Cardiac muscle cell (in vitro differentiated cells and primary cell): ENCODE data around the gene LARGE1. TPM values are rescaled to one million over a fixed set of nuclear protein-coding genes. Genes with fewer than 3 reads are reported as not detected.

Experiments
- DNase-seq, 2 donors: peaks; one replicate each; pipeline versions ENCODE4 v3.0.0 to v3.0.0-alpha.2; 2010 to 2017; ENCODE audit warnings: low read depth in 1 of 2, low spot score in 1 of 2
- H3K27ac ChIP-seq: fragments of 200-600 bp; sonication (generic); 2 replicates; pipeline ENCODE4 v1.5.1; 2016
- H3K27me3 ChIP-seq: fragments of 200-600 bp; sonication (generic); 2 replicates; pipeline ENCODE4 v1.6.0; 2016; ENCODE audit warnings: control low read depth
- H3K36me3 ChIP-seq: fragments of 200-600 bp; sonication (generic); 2 replicates; pipeline ENCODE4 v1.5.1; 2016; ENCODE audit warnings: control low read depth
- H3K4me1 ChIP-seq: fragments of 200-600 bp; sonication (generic); 2 replicates; pipeline ENCODE4 v1.8.1; 2017; ENCODE audit warnings: low read depth, mild to moderate bottlenecking, mixed run types
- H3K4me3 ChIP-seq: fragments of 200-600 bp; sonication (generic); 2 replicates; pipeline ENCODE4 v1.5.1; 2016; ENCODE audit warnings: mild to moderate bottlenecking
- H3K9me3 ChIP-seq: fragments of 200-600 bp; sonication (generic); 2 replicates; pipeline ENCODE4 v1.5.1; 2017; ENCODE audit warnings: low read depth, mild to moderate bottlenecking, control low read depth
- polyA plus RNA-seq: library from polyadenylated mRNA; unstranded; fragments of >200 nt; fragmentation: Nextera tagmentation; extraction: Ambion mirVana; gene quantifications from 2 replicates; pipeline ENCODE4 v1.2.1, GENCODE V29; 2016
- total RNA-seq: library from RNA; depleted of rRNA; stranded (reverse); fragments of >200 nt; gene quantifications from 2 replicates; pipeline ENCODE4 v1.2.3, GENCODE V29; 2016
- TF ChIP-seq, protein P1 (sequence below): IDR thresholded peaks from 2 replicates; pipeline ENCODE4 v1.5.1; 2012; ENCODE audit warnings: low read depth, mild to moderate bottlenecking, low read length

LARGE1 gene
- total and polyA plus RNA-seq, 2 experiments from 2014 or later, result 18.4 to 34.3 TPM

DNA sequence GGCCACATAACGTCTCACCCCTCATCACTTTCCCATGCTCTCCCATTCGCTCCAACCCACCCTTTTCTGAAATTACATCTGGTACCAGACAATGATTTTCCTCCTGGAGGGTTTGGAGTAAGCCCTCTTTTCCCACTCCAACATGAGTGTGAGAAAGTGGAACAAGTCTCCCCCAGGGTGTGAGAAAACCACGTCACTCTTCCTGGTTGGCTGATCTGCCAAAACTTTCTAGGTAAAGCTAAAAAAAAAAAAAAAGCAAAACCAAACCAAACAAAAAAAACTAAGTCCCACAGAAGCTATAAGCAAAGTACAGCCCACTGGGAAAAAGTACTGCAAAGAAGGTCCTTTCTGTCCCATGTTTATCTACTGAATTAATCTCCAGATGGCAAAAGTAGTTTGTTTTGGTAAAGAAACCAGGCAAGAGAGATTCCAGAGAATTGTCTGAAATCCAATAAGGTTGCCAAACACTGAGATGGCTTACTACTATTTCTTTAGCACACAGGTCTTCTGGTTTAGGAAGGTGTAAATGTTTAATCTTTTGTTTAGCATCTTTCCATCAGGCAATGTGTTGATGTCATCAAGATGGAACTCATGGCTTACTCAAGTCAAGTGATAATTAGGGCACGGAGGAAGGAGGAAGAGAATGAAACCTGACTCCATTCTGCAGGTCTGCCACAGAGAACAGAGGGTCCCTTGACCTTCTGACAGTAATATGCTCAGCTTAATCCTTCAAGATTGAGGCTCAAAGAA lies 395.6 kb downstream of the LARGE1 start:
- no peak for DNase-seq
- H3K4me3 ChIP-seq, result no peak overlapping the region
- H3K9me3 ChIP-seq, result no peaks in the 10 kb centered on the region
- H3K4me1 ChIP-seq, result no peaks in the 10 kb centered on the region
- no peak overlapping the region for H3K27ac ChIP-seq
- no peaks in the 10 kb centered on the region for H3K27me3 ChIP-seq
- TF ChIP-seq, protein P1, sequence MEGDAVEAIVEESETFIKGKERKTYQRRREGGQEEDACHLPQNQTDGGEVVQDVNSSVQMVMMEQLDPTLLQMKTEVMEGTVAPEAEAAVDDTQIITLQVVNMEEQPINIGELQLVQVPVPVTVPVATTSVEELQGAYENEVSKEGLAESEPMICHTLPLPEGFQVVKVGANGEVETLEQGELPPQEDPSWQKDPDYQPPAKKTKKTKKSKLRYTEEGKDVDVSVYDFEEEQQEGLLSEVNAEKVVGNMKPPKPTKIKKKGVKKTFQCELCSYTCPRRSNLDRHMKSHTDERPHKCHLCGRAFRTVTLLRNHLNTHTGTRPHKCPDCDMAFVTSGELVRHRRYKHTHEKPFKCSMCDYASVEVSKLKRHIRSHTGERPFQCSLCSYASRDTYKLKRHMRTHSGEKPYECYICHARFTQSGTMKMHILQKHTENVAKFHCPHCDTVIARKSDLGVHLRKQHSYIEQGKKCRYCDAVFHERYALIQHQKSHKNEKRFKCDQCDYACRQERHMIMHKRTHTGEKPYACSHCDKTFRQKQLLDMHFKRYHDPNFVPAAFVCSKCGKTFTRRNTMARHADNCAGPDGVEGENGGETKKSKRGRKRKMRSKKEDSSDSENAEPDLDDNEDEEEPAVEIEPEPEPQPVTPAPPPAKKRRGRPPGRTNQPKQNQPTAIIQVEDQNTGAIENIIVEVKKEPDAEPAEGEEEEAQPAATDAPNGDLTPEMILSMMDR, result no peak
- H3K36me3 ChIP-seq, result no peaks in the 10 kb centered on the region

DNA sequence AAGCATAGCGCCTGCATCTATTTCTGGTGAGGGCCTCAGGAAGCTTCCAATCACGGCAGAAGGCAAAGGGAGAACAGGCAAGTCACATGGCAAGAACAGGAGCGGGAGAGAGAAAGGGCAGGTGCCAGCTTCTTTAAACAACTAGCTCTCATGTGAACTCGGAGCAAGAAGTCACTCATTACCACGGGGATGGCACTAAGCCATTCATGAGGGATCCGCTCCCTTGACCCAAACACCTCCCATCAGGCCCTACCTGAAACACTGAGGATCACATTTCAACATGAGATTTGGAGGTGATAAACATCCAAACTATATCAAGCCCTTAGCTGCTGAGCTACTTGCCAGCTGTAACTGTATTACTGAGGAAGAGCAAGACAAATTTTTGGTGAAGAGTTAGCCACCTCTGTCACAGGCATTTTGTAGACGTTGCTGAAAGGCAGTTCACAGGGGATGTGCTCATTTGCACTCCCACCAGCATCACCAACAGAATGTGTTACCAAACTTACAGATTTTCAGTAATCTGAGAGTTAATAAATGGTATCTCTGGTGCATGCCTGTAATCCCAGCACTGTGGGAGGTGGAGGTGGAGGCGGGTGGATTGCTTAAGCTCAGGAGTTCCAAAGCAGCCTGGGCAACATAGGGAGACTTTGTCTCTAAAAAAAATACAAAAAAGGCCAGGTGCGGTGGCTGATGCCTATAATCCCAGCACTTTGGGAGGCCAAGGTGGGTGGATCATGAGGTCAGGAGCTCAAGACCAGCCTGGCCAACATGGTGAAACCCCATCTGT lies 398.2 kb downstream of the LARGE1 start:
- TF ChIP-seq, protein P1, result no peak
- Histone ChIP-seq H3K9me3 (no peaks in the 10 kb centered on the region), H3K36me3 (no peaks in the 10 kb centered on the region), H3K4me3 (no peak overlapping the region), H3K27me3 (no peaks in the 10 kb centered on the region), H3K27ac (no peak overlapping the region), H3K4me1 (no peaks in the 10 kb centered on the region)
- no peak for DNase-seq

DNA sequence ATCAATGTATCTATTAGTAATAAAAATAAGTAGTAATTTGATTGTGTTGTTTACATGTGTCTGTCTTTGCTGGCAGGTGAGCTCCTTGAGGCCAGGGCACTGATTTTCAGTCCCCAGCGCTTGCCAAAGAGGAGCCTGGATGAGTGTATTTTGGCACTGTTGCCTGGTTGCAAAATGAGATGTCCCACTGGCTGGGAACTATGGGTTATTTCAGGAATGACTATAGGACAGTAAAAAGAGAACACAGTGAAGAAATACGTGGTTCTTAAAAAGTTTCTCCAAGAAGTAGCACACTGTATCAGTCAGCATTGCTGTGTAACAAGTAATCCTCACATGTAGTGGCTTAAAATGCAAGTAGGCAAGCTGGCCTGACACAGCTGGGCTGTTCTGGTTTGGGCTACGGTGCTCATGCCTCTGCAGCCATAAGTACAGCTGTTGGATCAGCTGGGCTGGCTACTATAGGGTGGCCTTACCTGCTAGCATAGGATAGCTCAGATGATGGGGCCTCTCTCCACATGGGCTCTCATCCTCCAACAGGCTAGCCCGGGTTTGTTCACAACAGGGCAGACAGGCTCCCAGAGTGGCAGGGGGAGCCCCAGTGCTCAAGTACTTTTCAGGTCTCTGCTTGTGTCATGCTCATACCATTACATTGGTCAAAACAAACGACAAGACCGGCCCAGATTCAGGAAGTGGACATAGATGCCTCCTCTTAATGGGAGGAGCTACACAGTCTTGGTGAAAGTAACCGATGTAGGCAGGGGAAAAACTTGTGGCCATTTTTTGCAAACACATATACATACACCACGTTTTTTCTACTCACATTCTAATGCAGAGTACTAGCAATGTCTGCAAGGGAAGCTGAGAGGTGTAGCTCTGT lies 399.1 kb downstream of the LARGE1 start:
- H3K4me1 ChIP-seq, result no peaks in the 10 kb centered on the region
- H3K27me3 ChIP-seq, result no peaks in the 10 kb centered on the region
- H3K4me3 ChIP-seq, result no peak overlapping the region
- H3K9me3 ChIP-seq, result no peaks in the 10 kb centered on the region
- H3K36me3 ChIP-seq, result no peaks in the 10 kb centered on the region
- no peak overlapping the region for H3K27ac ChIP-seq
- no peak for DNase-seq
- TF ChIP-seq, protein P1, result no peak

DNA sequence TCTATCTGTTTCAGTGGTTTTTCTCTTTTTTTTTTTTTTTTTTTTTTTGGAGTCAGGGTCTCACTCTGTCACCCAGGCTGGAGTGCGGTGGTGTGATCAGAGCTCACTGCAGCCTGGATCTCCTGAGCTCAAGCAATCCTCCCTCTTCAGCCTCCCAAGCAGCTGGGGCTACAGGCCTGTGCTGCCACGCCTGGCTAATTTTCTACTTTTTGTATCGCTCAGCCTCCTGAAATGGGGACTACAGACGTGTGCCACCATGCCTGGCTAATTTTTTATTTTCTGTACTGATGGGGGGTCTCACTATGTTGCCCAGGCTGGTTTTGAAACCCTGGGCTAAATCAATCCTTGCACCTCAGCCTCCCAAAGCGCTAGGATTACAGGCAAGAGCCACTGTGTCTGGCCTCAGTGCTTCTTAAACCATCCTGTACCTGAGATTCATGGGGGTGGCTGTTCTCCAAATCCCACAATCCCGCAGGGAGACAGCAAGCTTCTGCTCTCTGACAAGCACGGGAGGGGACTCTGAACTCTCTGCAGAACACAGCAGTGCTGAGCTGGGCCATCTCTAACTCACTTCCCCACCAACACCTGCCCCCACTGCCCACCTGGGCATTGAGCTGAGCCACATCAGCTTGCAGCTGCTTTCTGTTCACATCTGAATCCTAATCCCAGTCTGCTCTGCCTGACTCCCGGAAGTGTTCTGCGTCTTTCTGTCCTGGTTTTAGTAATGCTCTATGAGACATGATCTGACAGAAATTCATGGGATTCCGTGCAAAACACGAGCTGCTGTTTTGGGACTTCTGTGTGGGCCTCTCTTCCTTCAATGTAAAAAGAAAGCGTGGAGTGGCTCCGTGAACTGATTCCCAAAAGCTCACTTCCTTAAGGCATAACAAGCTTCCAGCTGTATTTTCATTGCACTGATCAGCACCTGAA lies 400.0 kb downstream of the LARGE1 start:
- peaks cover 4% of the 10 kb centered on the region for H3K4me1 ChIP-seq
- TF ChIP-seq, protein P1, result no peak
- no peaks in the 10 kb centered on the region for H3K27me3 ChIP-seq
- H3K27ac ChIP-seq, result no peak overlapping the region
- no peaks in the 10 kb centered on the region for H3K9me3 ChIP-seq
- no peak for DNase-seq
- no peaks in the 10 kb centered on the region for H3K36me3 ChIP-seq
- H3K4me3 ChIP-seq, result no peak overlapping the region
